Measurements from ENCODE around the gene FTSJ1. TPM values are rescaled to one million over a fixed set of nuclear protein-coding genes. Genes with fewer than 3 reads are reported as not detected.

The FTSJ1 gene
- total and polyA plus RNA-seq, 2 donors from 2014 or later, result 30.6 to 33.9 TPM

DNA sequence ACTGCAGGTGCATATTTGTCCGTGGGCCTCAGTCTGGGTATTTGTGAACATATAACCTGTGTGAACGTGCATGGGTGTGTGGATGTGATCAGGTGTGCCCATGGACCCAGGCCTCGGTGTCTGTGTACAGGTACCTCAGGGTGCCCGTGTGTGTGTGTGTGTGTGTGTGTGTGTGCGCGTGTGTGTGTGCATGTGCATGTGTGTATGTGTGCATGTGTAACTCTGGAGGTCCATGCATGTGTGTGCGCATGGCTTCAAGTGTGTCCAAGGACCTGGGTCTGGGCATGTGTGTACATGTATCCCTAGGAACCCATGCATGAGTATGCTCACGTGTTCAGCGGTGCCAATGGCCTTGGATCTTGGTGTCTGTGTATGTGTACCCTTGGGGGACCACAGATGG lies 15.8 kb downstream of the FTSJ1 start:
- no peaks in the 10 kb centered on the region for H3K27me3 ChIP-seq (ENCODE audit: control insufficient read depth, insufficient read depth, low read length)
- peak in 1 of 5 donors; percentile 15 for DNase-seq
- H3K27ac ChIP-seq (ENCODE audit: low read depth in 2 of 2, low read length in 2 of 2), result no peak overlapping the region
- H3K4me3 ChIP-seq (ENCODE audit: low read length in 3 of 3), result no peak overlapping the region
- FAIRE-seq, result no peak
- no peak overlapping the region for H3K9ac ChIP-seq (ENCODE audit: low read length in 3 of 3)
- H3K9me3 ChIP-seq (ENCODE audit: control insufficient read depth in 2 of 3, insufficient read depth in 1 of 3, low read length in 3 of 3), result no peaks in the 10 kb centered on the region
- intact Hi-C loops (cut with DNase I), result no loop called here
- H3K36me3 ChIP-seq (ENCODE audit: control insufficient read depth in 2 of 3, insufficient read depth in 3 of 3, low read length in 3 of 3), result no peaks in the 10 kb centered on the region
- no peaks in the 10 kb centered on the region for H3K4me1 ChIP-seq (ENCODE audit: control insufficient read depth in 2 of 3, insufficient read depth in 2 of 3, low read depth in 1 of 3, low read length in 3 of 3)
- TF ChIP-seq, protein P1, sequence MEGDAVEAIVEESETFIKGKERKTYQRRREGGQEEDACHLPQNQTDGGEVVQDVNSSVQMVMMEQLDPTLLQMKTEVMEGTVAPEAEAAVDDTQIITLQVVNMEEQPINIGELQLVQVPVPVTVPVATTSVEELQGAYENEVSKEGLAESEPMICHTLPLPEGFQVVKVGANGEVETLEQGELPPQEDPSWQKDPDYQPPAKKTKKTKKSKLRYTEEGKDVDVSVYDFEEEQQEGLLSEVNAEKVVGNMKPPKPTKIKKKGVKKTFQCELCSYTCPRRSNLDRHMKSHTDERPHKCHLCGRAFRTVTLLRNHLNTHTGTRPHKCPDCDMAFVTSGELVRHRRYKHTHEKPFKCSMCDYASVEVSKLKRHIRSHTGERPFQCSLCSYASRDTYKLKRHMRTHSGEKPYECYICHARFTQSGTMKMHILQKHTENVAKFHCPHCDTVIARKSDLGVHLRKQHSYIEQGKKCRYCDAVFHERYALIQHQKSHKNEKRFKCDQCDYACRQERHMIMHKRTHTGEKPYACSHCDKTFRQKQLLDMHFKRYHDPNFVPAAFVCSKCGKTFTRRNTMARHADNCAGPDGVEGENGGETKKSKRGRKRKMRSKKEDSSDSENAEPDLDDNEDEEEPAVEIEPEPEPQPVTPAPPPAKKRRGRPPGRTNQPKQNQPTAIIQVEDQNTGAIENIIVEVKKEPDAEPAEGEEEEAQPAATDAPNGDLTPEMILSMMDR (IDR thresholded peaks at IDR 0.05; ENCODE audit: borderline replicate concordance, extremely low read depth, insufficient read depth), result no peak

DNA sequence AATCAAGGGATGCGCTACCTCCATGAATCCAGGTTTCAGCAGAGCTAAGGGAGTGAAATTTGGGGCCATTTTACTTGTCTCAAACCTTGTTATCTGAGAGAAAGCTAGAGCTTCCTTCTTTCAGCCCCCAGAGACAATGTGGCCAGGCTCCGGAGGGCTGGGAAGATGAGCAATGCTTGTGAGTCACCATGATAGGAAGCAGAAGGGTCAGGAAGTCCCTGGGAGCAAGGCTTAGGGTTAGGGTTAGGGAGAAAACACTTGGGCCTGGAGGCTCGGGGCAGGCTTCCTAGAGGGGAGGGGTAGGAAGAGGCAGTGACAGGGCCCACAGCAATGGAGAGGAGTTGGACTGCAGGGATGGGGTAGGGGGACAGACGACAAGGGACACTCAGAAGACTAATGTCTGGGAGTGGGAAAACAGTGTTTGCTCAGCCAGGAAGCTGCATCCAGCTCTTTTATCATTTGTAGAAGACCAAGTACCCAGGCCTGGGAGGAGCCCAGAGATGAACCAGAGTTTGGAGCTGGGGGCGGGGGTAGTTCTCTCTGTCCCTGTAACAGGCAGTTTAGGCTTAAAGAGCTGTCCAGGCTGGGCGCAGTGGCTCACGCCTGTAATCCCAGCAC lies 16.4 kb downstream of the FTSJ1 start:
- Histone ChIP-seq H3K27me3 (ENCODE audit: control insufficient read depth, insufficient read depth, low read length) (no peaks in the 10 kb centered on the region), H3K9ac (ENCODE audit: low read length in 3 of 3) (no peak overlapping the region), H3K9me3 (ENCODE audit: control insufficient read depth in 2 of 3, insufficient read depth in 1 of 3, low read length in 3 of 3) (no peaks in the 10 kb centered on the region), H3K27ac (ENCODE audit: low read depth in 2 of 2, low read length in 2 of 2) (no peak overlapping the region), H3K4me3 (ENCODE audit: low read length in 3 of 3) (no peak overlapping the region), H3K36me3 (ENCODE audit: control insufficient read depth in 2 of 3, insufficient read depth in 3 of 3, low read length in 3 of 3) (no peaks in the 10 kb centered on the region), H3K4me1 (ENCODE audit: control insufficient read depth in 2 of 3, insufficient read depth in 2 of 3, low read depth in 1 of 3, low read length in 3 of 3) (no peaks in the 10 kb centered on the region)
- DNase-seq, result peak in 1 of 5 donors; percentile 74
- TF ChIP-seq, protein P1 (IDR thresholded peaks at IDR 0.05; ENCODE audit: borderline replicate concordance, extremely low read depth, insufficient read depth), result no peak
- FAIRE-seq, result no peak
- intact Hi-C loops (cut with DNase I), result no loop called here

DNA sequence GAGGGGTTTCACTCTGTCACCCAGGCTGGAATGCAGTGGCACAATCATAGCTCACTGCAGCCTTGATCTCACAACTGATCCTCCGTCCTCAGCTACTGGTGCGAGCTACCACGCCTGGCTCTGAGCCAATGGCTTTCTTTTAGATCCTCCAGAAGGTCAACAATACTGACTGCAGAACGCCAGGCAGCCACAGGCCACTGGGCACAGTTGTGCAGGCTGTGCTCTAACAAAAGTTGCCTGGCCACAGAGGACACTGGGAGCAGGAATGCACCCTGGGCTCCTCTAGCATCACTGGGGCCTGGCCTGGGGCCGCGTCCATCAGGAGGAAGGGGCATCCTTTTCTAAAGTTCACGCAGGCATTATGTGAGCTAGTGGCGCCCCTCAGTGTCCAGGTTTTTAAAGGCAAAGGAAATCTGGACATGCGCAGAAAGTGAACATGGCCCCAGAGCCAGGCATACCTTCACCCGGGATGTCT lies 17.9 kb downstream of the FTSJ1 start:
- TF ChIP-seq, protein P1 (IDR thresholded peaks at IDR 0.05; ENCODE audit: borderline replicate concordance, extremely low read depth, insufficient read depth), result peak; percentile 24
- Histone ChIP-seq H3K9me3 (ENCODE audit: control insufficient read depth in 2 of 3, insufficient read depth in 1 of 3, low read length in 3 of 3) (no peaks in the 10 kb centered on the region), H3K27ac (ENCODE audit: low read depth in 2 of 2, low read length in 2 of 2) (no peak overlapping the region), H3K4me3 (ENCODE audit: low read length in 3 of 3) (no peak overlapping the region), H3K9ac (ENCODE audit: low read length in 3 of 3) (no peak overlapping the region), H3K36me3 (ENCODE audit: control insufficient read depth in 2 of 3, insufficient read depth in 3 of 3, low read length in 3 of 3) (no peaks in the 10 kb centered on the region), H3K27me3 (ENCODE audit: control insufficient read depth, insufficient read depth, low read length) (no peaks in the 10 kb centered on the region), H3K4me1 (ENCODE audit: control insufficient read depth in 2 of 3, insufficient read depth in 2 of 3, low read depth in 1 of 3, low read length in 3 of 3) (no peaks in the 10 kb centered on the region)
- intact Hi-C loops (cut with DNase I), result no loop called here
- DNase-seq, result peak in 4 of 5 donors; percentile 48 to 61 (median 58)
- no peak for FAIRE-seq
